ENCODE measurements around the gene CCDC171.

GRCh38 chr9:15512889-15513288, 40.0 kb upstream of the CCDC171 start:
- TF ChIP-seq CTCF (IDR thresholded peaks at IDR 0.05; ENCODE audit: low read length) (no peak), EZH2 (IDR thresholded peaks at IDR 0.05; ENCODE audit: borderline replicate concordance, low read length) (no peak)

All from OCI-LY1 (cell line).